A673 (cell line): ENCODE results near the gene TOB2.

Experiments
- CTCF ChIP-seq: fragments of 300-800, 200-600 bp; sonication (generic); conservative IDR thresholded peaks from 2 replicates; pipeline ENCODE4 v1.5.1; 2017; ENCODE audit warnings: low read depth, mild to moderate bottlenecking, antibody characterized with exemption, low read length, moderate library complexity, mixed read lengths
- EZH2 ChIP-seq: fragments of 200-600 bp; sonication (generic); IDR thresholded peaks from 2 replicates; pipeline ENCODE4 v1.6.1; 2017; ENCODE audit warnings: borderline replicate concordance, low read depth, mild to moderate bottlenecking, mixed read lengths, antibody characterized with exemption, low read length; ENCODE audit not compliant: poor library complexity, severe bottlenecking

- no peak for TF ChIP-seq CTCF
- no peak for TF ChIP-seq EZH2
Observed at GRCh38 chr22:41431656-41432055, 14.9 kb downstream of the TOB2 start.
